KOPT-K1 (cell line): ENCODE data around the gene AGTPBP1.
"Not testable (repeated sequence)": the region's sequence is repeated elsewhere in the genome, so short reads cannot be mapped to it uniquely, and the experiment has no call there.

Experiments
- H3K27ac ChIP-seq: fragments of 200-600 bp; sonication (generic); 2 replicates; pipeline ENCODE4 v1.5.1; 2016; ENCODE audit warnings: antibody characterized with exemption, mild to moderate bottlenecking, low read depth, low read length; ENCODE audit not compliant: poor library complexity, severe bottlenecking
- H3K36me3 ChIP-seq: fragments of 200-600 bp; sonication (generic); 2 replicates; pipeline ENCODE4 v1.5.1; 2017; ENCODE audit warnings: antibody characterized with exemption, mild to moderate bottlenecking, low read length, moderate library complexity; ENCODE audit not compliant: insufficient read depth
- H3K9me3 ChIP-seq: fragments of 200-600 bp; sonication (generic); 2 replicates; pipeline ENCODE4 v1.5.1; 2017; ENCODE audit warnings: antibody characterized with exemption, low read length, mild to moderate bottlenecking; ENCODE audit not compliant: insufficient read depth, poor library complexity, severe bottlenecking

The AGTPBP1 gene

DNA sequence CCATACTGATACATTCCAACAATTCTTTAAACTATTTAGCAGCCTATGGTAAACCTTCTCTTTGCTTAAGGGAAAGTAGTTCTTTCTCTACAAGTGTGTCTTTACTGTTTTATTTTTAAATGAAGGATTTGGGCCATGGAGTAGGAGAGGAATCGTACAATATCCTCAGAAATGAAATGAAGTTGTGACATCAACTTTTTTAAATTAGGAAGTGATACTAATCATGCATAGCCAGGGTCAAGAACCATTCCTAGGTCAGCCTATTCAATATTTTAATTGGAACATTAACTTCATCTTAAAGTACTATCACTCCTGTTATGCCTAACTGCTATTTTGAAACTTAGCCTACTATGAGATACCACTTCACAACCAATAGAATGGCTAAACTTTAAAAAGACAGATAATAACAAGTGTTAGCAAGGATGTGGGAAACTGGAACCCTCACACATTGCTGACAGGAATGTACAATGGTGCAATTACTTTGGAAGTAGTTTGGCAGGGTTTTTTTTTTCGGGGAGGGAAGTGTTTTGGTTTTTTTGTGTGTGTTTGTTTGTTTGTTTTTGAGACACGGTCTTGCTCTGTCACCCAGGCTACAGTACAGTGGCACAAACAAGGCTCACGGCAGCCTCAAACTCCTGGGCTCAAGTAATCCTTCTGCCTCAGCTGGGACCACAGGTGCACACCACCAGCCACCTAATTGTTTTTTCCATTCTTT lies 10.7 kb downstream of the AGTPBP1 start:
- Histone ChIP-seq H3K27ac (no peak overlapping the region), H3K9me3 (no peaks in the 10 kb centered on the region), H3K36me3 (no peaks in the 10 kb centered on the region)

DNA sequence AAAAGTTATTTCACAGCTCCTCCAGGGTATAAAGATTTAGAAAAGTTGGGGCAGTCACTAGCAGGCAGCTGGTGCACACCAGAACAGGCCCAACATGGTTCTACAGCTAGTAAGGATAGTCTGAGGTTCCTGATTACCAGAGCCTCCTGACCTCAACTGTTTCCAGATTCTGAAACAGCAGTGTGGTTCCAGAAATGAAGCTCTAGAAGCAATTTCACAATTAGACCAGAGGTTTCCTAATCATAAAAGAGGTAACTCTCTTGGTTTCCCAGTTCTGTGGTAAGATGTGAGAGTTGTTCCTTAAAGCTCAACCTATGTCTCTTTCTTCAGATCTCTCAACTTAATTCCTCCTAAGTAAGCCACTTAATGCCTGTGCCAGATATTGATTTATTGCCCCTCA lies 11.9 kb downstream of the AGTPBP1 start:
- Histone ChIP-seq H3K36me3 (no peaks in the 10 kb centered on the region), H3K27ac (no peak overlapping the region), H3K9me3 (no peaks in the 10 kb centered on the region)

- Histone ChIP-seq H3K27ac (no peak overlapping the region), H3K9me3 (no peaks in the 10 kb centered on the region), H3K36me3 (peaks cover 9% of the 10 kb centered on the region; the same call in 1 of the 2 replicates)
Measured at GRCh38 chr9:85727500-85727899, 14.3 kb downstream of the AGTPBP1 start.

DNA sequence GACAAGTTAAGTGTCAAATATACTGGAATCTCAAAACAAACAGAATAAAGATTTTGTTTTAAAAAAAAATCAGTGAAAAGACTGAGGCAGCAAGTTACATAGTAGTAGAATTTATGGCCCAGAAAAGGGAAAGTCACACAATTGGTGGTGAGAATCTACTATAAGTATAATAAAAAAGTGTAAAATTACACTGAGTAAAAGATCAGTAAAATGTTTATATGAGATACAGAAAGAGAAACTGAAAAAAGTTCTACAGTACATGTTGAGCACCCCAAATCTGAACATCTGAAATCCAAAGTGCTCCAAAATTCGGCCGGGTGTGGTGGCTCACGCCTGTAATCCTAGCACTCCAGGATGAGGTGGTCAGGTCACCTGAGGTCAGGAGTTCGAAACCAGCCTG lies 15.0 kb downstream of the AGTPBP1 start:
- Histone ChIP-seq H3K36me3 (peaks cover 9% of the 10 kb centered on the region; the same call in 1 of the 2 replicates), H3K27ac (no peak overlapping the region), H3K9me3 (no peaks in the 10 kb centered on the region)

DNA sequence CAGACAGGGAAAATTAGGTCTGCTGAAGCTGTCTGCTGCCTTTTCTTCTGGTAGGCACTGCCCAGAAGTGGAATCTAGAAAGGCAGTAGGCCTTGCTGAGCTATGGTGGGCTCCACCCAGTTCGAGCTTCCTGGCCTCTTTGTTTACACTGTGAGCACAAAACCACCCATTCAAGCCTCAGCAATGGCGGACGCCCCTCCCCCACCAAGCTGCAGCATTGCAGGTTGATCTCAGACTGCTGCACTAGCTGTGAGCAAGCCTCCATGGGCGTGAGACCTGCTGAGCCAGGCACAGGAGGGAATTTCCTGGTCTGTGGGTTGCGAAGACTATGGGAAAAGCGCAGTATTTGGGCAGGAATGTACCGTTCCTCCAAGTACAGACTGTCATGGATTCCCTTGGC lies 18.5 kb downstream of the AGTPBP1 start:
- peaks cover 9% of the 10 kb centered on the region; the same call in 1 of the 2 replicates for H3K36me3 ChIP-seq
- H3K27ac ChIP-seq = no peak overlapping the region
- no peaks in the 10 kb centered on the region for H3K9me3 ChIP-seq

DNA sequence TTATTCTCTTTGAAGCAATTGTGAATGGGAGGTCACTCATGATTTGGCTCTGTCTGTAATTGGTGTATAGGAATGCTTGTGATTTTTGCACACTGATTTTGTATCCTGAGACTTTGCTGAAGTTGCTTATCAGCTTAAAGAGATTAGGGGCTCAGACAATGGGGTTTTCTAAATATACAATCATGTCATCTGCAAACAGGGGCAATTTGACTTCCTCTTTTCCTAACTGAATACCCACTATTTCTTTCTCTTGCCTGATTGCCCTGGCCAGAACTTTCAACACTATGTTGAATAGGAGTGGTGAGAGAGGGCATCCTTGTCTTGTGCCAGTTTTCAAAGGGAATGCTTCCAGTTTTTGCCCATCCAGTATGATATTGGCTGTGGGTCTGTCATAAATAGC lies 22.3 kb downstream of the AGTPBP1 start:
- H3K9me3 ChIP-seq, H3K36me3 ChIP-seq, H3K27ac ChIP-seq: not testable (repeated sequence)

DNA sequence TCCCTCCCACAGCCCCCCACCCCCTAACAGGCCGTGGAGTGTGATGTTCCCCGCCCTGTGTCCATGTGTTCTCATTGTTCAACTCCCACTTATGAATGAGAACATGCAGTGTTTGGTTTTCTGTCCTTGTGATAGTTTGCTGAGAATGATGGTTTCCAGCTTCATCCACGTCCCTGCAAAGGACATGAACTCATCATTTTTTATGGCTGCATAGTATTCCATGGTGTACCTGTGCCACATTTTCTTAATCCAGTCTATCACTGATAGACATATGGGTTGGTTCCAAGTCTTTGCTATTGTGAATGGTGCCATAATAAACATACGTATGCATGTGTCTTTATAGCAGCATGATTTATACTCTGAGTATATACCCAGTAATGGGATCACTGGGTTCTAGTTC lies 23.9 kb downstream of the AGTPBP1 start:
- not testable (repeated sequence) for H3K36me3 ChIP-seq, H3K27ac ChIP-seq, H3K9me3 ChIP-seq

GRCh38 chr9:85717220-85717619 lies 24.5 kb downstream of the AGTPBP1 start:
- no peaks in the 10 kb centered on the region for H3K9me3 ChIP-seq
- no peaks in the 10 kb centered on the region for H3K36me3 ChIP-seq
- H3K27ac ChIP-seq = no peak overlapping the region

DNA sequence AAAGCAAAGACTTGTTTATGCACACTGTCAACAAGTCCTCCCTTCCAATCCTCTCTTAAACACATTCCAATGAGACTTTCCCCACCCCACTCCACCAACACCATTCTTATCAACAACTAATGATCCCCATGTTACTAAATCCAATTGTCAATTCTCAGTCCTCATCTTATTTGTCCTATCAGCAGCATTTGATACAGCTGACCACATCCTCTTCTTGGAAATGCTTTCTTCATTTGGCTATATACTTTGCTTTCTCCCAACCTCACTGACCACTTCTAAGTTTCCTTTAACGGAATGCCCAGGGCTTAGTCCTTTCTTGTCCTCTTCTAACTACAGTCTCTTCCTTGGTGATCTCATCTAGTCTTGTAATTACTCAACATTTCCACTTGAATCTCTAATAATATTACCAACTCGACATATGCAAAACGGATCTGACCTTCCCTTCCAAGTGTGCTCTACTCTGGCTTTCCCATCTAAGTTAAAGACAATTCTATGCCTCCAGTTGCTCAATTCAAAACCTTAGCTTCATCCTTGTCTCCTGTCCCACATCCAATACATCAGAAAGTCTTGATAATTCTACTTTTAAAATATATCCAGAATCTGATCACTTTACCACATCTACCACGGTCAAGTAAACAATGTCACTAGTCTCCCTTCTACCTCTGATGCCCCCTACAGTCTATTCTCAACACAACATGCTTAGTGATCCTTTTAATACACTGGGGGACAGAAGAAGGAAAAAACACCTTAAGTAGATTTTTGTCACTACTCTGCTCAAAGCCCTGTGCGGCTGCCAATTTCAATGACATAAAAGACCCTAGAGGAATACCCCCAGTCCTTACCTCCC lies 25.5 kb downstream of the AGTPBP1 start:
- Histone ChIP-seq H3K27ac (no peak overlapping the region), H3K9me3 (no peaks in the 10 kb centered on the region), H3K36me3 (no peaks in the 10 kb centered on the region)

GRCh38 chr9:85715587-85715986 lies 26.2 kb downstream of the AGTPBP1 start:
- Histone ChIP-seq H3K27ac (no peak overlapping the region), H3K36me3 (no peaks in the 10 kb centered on the region), H3K9me3 (no peaks in the 10 kb centered on the region)

- Histone ChIP-seq H3K27ac (no peak overlapping the region), H3K9me3 (peaks cover 6% of the 10 kb centered on the region), H3K36me3 (0 out of 2 replicates have a peak, but pooled peaks cover 6% of the 10 kb centered on the region)
Measured at GRCh38 chr9:85713897-85714296, 27.9 kb downstream of the AGTPBP1 start.

GRCh38 chr9:85704744-85705143 lies 37.0 kb downstream of the AGTPBP1 start:
- Histone ChIP-seq H3K27ac (no peak overlapping the region), H3K36me3 (0 out of 2 replicates have a peak, but pooled peaks cover 8% of the 10 kb centered on the region), H3K9me3 (peaks cover 11% of the 10 kb centered on the region)

GRCh38 chr9:85703398-85703797 lies 38.4 kb downstream of the AGTPBP1 start:
- no peak overlapping the region for H3K27ac ChIP-seq
- no peaks in the 10 kb centered on the region for H3K36me3 ChIP-seq
- no peaks in the 10 kb centered on the region for H3K9me3 ChIP-seq

- H3K9me3 ChIP-seq = no peaks in the 10 kb centered on the region
- no peak overlapping the region for H3K27ac ChIP-seq
- H3K36me3 ChIP-seq = no peaks in the 10 kb centered on the region
Measured at GRCh38 chr9:85702726-85703289, 38.9 kb downstream of the AGTPBP1 start.

DNA sequence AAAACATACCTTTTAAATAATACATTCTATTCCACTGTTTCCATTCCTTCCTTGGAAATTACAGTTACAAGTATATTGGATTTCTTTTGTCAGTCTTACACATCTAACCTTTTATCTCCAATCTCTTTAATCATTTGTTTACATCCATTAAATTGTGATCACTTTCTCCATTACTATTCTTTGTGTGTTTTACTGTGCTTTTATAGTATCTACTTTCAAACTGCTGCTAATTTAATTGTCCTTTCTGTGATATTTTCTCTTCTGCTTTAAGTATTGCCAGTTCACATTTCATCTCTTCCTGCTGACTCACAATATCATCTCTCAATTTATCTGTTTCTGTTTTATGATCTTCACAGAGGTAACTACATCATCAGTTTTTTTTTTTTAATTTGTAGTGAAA lies 39.6 kb downstream of the AGTPBP1 start:
- Histone ChIP-seq H3K36me3 (no peaks in the 10 kb centered on the region), H3K27ac (no peak overlapping the region), H3K9me3 (no peaks in the 10 kb centered on the region)
